GM15510 (cell line): ENCODE results near the gene JAML.

Source experiments
- POLR2A ChIP-seq: IDR thresholded peaks from 3 replicates; pipeline ENCODE4 v1.6.1; 2011; ENCODE audit warnings: borderline replicate concordance; ENCODE audit not compliant: insufficient read length; ENCODE audit errors: extremely low read depth

The JAML gene

GRCh38 chr11:118227865-118228785, 3.3 kb upstream of the JAML start:
- no peak for TF ChIP-seq POLR2A

DNA sequence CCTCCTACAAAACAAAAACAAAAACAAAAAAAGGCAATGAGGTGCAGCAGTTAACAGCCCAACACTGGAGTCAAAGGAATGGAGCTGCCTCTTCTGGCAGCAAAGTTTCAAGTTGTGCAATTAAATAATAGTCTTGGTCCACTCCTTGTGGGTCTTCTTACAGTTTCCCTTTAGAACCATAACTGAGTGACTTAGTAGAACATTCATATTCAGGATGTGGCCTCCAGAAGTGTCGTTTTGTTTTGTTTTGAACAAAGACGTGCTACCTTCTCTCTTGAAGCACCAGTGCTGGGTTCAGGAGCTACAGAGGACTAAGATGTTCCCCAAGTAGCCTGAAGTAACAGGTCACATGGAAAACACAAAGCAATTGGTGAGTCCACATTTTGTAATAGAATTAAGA, 2.0 kb upstream of the JAML start:
- no peak for TF ChIP-seq POLR2A

GRCh38 chr11:118226296-118226695, 1.5 kb upstream of the JAML start:
- TF ChIP-seq POLR2A, result no peak

- no peak for TF ChIP-seq POLR2A
Measured at GRCh38 chr11:118223992-118224391, 819 bp downstream of the JAML start.

DNA sequence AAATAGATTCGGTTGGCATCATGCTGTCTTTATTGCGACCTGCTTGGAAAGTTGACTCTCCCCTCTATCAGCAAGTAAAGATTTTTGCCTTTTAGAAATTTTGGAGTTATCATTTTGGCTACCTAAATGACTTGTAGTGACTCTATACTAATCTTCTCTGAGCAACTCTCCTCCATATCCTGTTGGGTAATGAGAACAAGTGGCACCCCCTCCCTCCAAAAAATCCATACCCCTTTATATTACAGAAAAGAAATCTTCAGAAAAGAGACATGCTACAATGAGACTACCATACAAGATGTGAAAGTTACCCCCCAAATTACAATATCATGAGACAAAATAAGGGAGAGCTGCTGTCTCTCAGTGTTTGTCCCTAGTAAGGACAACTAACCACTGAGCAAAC, 1.2 kb downstream of the JAML start:
- no peak for TF ChIP-seq POLR2A

DNA sequence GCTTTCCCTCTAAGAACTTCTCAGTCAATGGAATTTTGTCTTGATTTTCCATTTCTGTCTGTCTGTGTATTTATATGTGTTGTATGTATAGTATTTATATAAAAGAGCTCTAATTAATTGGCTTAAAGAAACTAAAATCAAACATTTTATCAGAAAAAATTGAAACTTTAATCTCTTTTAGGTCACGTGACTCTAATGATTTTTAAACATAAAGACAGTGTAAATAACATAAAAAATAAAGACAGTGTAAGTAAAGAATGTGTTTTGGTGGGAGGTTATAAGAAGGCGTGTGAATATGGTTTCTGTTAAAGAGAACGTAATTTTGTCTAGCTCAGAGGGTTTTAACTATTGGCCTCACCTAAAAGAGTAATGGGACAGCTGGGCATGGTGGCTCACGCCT, 2.4 kb downstream of the JAML start:
- TF ChIP-seq POLR2A, result no peak

- no peak for TF ChIP-seq POLR2A
Measured at GRCh38 chr11:118221419-118221818, 3.4 kb downstream of the JAML start.

GRCh38 chr11:118219732-118220131, 5.1 kb downstream of the JAML start:
- TF ChIP-seq POLR2A, result no peak

GRCh38 chr11:118219244-118219643, 5.6 kb downstream of the JAML start:
- TF ChIP-seq POLR2A, result no peak

GRCh38 chr11:118217575-118217974, 7.2 kb downstream of the JAML start:
- no peak for TF ChIP-seq POLR2A

GRCh38 chr11:118216621-118217481, 8.0 kb downstream of the JAML start:
- TF ChIP-seq POLR2A, result no peak

DNA sequence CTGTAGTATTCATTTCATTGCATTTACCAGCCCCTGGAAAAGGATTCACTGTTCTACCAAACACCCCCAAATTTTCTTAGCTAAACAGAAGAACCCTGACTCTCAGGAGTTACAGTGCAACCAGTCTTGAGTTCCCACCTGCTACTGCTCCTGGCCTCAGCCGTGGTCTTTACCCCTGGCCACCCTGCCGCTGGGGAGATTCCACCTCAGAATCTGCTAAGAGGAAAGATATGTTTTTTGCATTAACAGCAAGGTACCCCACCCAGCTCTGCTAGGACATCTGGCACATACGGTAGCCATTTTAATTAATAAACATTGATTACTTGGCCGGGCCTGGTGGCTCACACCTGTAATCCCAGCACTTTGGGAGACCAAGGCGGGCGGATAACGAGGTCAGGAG, 9.0 kb downstream of the JAML start:
- TF ChIP-seq POLR2A, result no peak

DNA sequence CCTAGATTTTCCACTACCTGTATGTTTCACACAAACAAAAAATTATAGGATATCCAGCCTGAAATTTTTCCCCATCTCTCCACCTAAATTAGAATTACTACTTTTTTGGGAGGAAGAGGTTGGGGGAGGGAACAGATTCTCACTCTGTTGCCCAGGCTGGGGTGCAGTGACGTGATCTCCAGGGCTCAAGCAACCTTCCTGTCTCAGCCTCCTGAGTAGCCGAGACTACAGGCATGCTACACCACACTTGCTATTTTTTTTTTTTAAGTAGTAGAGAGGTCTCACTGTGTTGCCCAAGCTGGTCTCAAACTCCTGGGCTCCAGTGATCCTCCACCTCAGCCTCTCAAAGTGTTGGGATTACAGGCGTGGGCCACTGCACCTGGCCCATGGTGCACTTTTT, 9.5 kb downstream of the JAML start:
- no peak for TF ChIP-seq POLR2A

DNA sequence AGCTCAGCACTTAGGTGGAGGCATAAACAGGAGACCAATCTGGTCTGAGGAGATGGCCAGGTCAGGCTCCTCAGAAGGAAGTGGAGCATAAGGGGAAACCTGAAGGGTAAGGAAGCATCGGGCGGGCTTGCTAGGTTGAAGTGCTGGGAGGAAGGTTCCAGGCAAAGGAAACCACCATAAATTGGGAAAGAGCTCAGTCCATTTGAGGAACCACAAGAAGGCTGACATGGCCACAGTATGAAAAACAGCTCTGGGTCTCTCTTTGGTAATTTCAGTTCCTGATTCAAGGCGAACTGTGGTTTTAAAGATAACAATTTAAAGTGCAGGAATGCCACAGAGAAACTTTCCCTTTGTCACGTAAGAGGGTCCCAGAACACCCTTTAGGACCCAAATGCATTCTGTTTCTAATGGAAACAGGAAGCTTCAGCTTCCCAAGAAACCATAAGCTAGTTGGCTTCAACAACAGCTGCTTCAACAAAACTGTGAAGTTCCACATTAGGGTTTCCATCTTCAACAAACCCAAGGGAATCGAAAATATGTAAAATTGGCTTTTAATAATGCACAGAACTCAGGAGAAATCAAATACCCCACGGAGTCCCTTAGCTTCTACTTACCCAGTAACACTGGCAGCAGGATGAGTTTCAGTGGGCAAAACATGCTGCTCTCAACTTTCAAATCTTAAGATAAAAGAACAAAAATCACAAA, 10.4 kb downstream of the JAML start:
- TF ChIP-seq POLR2A, result no peak

DNA sequence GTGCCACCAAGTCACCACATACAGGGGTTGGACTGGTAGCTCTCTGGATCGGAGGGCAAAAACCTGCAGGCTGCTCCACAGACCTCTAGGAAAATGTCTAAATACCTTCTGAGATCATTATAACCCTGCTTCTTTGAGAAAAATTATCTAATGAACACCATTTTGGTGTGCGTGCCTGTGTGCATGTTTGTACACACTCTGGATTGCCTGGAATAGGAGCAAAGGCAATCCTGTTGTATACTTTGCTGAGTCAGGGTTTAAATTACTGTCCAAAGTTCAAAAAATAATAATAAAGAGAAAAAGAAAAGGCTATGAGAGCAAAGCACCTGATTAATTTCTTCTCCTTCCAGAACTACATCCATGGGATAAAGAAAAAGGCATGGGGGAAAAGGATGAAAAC, 11.0 kb downstream of the JAML start:
- TF ChIP-seq POLR2A, result no peak
